IMR-90 (cell line): ENCODE measurements around the gene MYPN. TPM values are rescaled to one million over a fixed set of nuclear protein-coding genes. Genes with fewer than 3 reads are reported as not detected.
A peak's percentile ranks its signal among the peaks of the same experiment; 100 is the strongest.

Experiments used
- ATAC-seq: fragments of 200-7000 bp; cut with Tn5 transposase; 2 replicates; pipeline ENCODE4 v1.9.1; 2020; ENCODE audit warnings: low read depth, mild to moderate bottlenecking, moderate library complexity
- BruUV-seq: library from RNA; stranded (reverse); fragments of 400-500 nt; replicated peaks from 2 replicates; lab custom pipeline; 2021; lab: Mats Ljungman, UMichigan
- CTCF ChIA-PET: fragments of 300-600 bp; formaldehyde crosslinking; extraction: SDS; loops from one replicate; lab custom pipeline; 2021; ENCODE audit warnings: antibody characterized with exemption; lab: Yijun Ruan, JAX
- POLR2A ChIA-PET: fragments of 300-600 bp; sonication (Branson Sonifier 250); formaldehyde crosslinking; loops from one replicate; lab custom pipeline; 2022; ENCODE audit warnings: antibody characterized with exemption; ENCODE audit not compliant: unreplicated experiment; lab: Charles Lee
- DNase-seq: peaks from one replicate; pipeline ENCODE4 v3.0.0; 2013
- H2AFZ ChIP-seq: replicated peaks from 2 replicates; pipeline ENCODE3; 2013; ENCODE audit warnings: low read length, mild to moderate bottlenecking; ENCODE audit not compliant: poor library complexity
- H2AK5ac ChIP-seq: 2 replicates; pipeline ENCODE4 v1.6.1; 2013; ENCODE audit warnings: low read depth, low read length, inconsistent platforms
- H2AK9ac ChIP-seq: replicated peaks from 2 replicates; pipeline ENCODE3; 2013; ENCODE audit warnings: mild to moderate bottlenecking, low read depth, low read length, moderate library complexity; ENCODE audit not compliant: poor library complexity
- H2BK120ac ChIP-seq: 2 replicates; pipeline ENCODE4 v1.6.1; 2013; ENCODE audit warnings: low read depth, low read length, inconsistent platforms
- H2BK15ac ChIP-seq: 3 replicates; pipeline ENCODE4 v1.6.1; 2013; ENCODE audit warnings: low read depth, low read length, inconsistent platforms
- H2BK20ac ChIP-seq: 2 replicates; pipeline ENCODE4 v1.6.1; 2013; ENCODE audit warnings: low read depth, mild to moderate bottlenecking, inconsistent platforms, low read length, moderate library complexity
- H2BK5ac ChIP-seq: 2 replicates; pipeline ENCODE4 v1.6.1; 2013; ENCODE audit warnings: mild to moderate bottlenecking, low read depth, low read length, inconsistent platforms; ENCODE audit not compliant: poor library complexity, severe bottlenecking
- H3K14ac ChIP-seq: replicated peaks from 2 replicates; pipeline ENCODE4 v1.6.1; 2013; ENCODE audit warnings: low read depth, low read length, inconsistent platforms
- H3K18ac ChIP-seq: 2 replicates; pipeline ENCODE4 v1.6.1; 2013; ENCODE audit warnings: low read depth, low read length, control low read depth
- H3K23ac ChIP-seq: 2 replicates; pipeline ENCODE4 v1.6.1; 2013; ENCODE audit warnings: low read depth, low read length, inconsistent platforms
- H3K27ac ChIP-seq: 2 replicates; pipeline ENCODE4 v1.5.1; 2013; ENCODE audit warnings: mild to moderate bottlenecking, control low read depth, low read length; ENCODE audit not compliant: insufficient read depth
- H3K27me3 ChIP-seq: 2 replicates; pipeline ENCODE4 v1.6.1; 2013; ENCODE audit warnings: low read length; ENCODE audit not compliant: control insufficient read depth, insufficient read depth
- H3K36me3 ChIP-seq: 2 replicates; pipeline ENCODE4 v1.6.1; 2013; ENCODE audit warnings: low read length, mixed read lengths; ENCODE audit not compliant: control insufficient read depth, insufficient read depth
- H3K4ac ChIP-seq: 2 replicates; pipeline ENCODE4 v1.6.1; 2013; ENCODE audit warnings: low read depth, low read length, inconsistent platforms
- H3K4me1 ChIP-seq: 2 replicates; pipeline ENCODE4 v1.6.1; 2013; ENCODE audit warnings: low read length, mixed read lengths; ENCODE audit not compliant: control insufficient read depth, insufficient read depth
- H3K4me2 ChIP-seq: 2 replicates; pipeline ENCODE4 v1.6.1; 2013; ENCODE audit warnings: low read depth, mild to moderate bottlenecking, control low read depth, low read length, moderate library complexity
- H3K4me3 ChIP-seq: 2 replicates; pipeline ENCODE4 v1.5.1; 2013; ENCODE audit warnings: low read depth, mild to moderate bottlenecking, control low read depth, low read length, moderate library complexity; ENCODE audit not compliant: insufficient read depth
- H3K56ac ChIP-seq: 2 replicates; pipeline ENCODE4 v1.6.1; 2013; ENCODE audit warnings: low read length, inconsistent platforms; ENCODE audit not compliant: insufficient read depth; ENCODE audit errors: extremely low read depth
- H3K79me1 ChIP-seq, 2 experiments: 2 replicates each; pipeline ENCODE4 v1.6.1; 2013; ENCODE audit warnings: low read length in 2 of 2, inconsistent platforms in 1 of 2, low read depth in 1 of 2
- H3K9ac ChIP-seq: 2 replicates; pipeline ENCODE4 v1.6.1; 2013; ENCODE audit warnings: low read depth, low read length, control low read depth
- H3K9me1 ChIP-seq: 2 replicates; pipeline ENCODE4 v1.6.1; 2013; ENCODE audit warnings: low read length, inconsistent platforms; ENCODE audit not compliant: insufficient read depth
- H3K9me3 ChIP-seq: 2 replicates; pipeline ENCODE4 v1.6.1; 2013; ENCODE audit warnings: low read length; ENCODE audit not compliant: control insufficient read depth, insufficient read depth
- H4K20me1 ChIP-seq: 2 replicates; pipeline ENCODE4 v1.6.1; 2013; ENCODE audit warnings: low read length, inconsistent platforms; ENCODE audit not compliant: insufficient read depth
- H4K5ac ChIP-seq: 2 replicates; pipeline ENCODE4 v1.6.1; 2013; ENCODE audit warnings: mild to moderate bottlenecking, low read depth, low read length, control low read depth
- H4K8ac ChIP-seq, 2 experiments: 2 replicates each; pipeline ENCODE4 v1.6.1; 2013; ENCODE audit warnings: low read depth in 2 of 2, low read length in 2 of 2, control low read depth in 1 of 2, inconsistent platforms in 1 of 2
- H4K91ac ChIP-seq: 2 replicates; pipeline ENCODE4 v1.6.1; 2013; ENCODE audit warnings: low read depth, low read length, inconsistent platforms; ENCODE audit not compliant: insufficient read depth
- CEBPB ChIP-seq: IDR thresholded peaks from 2 replicates; pipeline ENCODE4 v1.6.1; 2012; ENCODE audit warnings: low read depth, low read length, improper control_type of control experiment
- CHD1 ChIP-seq: IDR thresholded peaks from 2 replicates; pipeline ENCODE4 v1.6.1; 2012; ENCODE audit warnings: low read depth, low read length, improper control_type of control experiment
- CTCF ChIP-seq: conservative IDR thresholded peaks from 2 replicates; pipeline ENCODE4 v1.5.1; 2012; ENCODE audit warnings: mild to moderate bottlenecking, low read depth, low read length, improper control_type of control experiment
- MAFK ChIP-seq: IDR thresholded peaks from 2 replicates; pipeline ENCODE4 v1.6.1; 2012; ENCODE audit warnings: low read depth, low read length, improper control_type of control experiment
- NFE2L2 ChIP-seq: fragments of 150-350 bp; IDR thresholded peaks from 2 replicates; pipeline ENCODE4 v1.6.1; 2016; ENCODE audit warnings: low read depth, mild to moderate bottlenecking, low read length
- POLR2A ChIP-seq: IDR thresholded peaks from 2 replicates; pipeline ENCODE4 v1.6.1; 2012; ENCODE audit warnings: mild to moderate bottlenecking, low read depth, low read length
- RFX5 ChIP-seq: IDR thresholded peaks from 2 replicates; pipeline ENCODE4 v1.8.0; 2012; ENCODE audit warnings: low read depth, mild to moderate bottlenecking, low read length, moderate library complexity
- WGBS, 2 experiments: methylation state at CpG; one replicate each; pipeline versions ENCODE4 v1.1.5 to v1.1.7; 2013; ENCODE audit warnings: missing lambda C conversion rate in 2 of 2; ENCODE audit not compliant: insufficient read length in 1 of 2; ENCODE audit errors: extremely low coverage in 2 of 2; 5-methylcytosine and 5-hydroxymethylcytosine counted together
- dilution Hi-C: fragments of 300-500 bp; cut with HindIII; formaldehyde crosslinking; loops from one replicate; pipeline ENCODE4 v1.14.3; 2018; ENCODE audit warnings: low sequenced_read_pairs; ENCODE audit not compliant: unreplicated experiment
- in situ Hi-C: fragments of 300-500 bp; cut with MboI; formaldehyde crosslinking; loops from 3 replicates; pipeline ENCODE4 v1.14.3; 2019; ENCODE audit warnings: low sequenced_read_pairs, inconsistent platforms, mixed read lengths
- intact Hi-C: fragments of 100-400 bp; cut with micrococcal nuclease; formaldehyde crosslinking; loops from 2 replicates; pipeline ENCODE4 v1.10.0; 2022
- polyA plus RNA-seq, 3 experiments: library from polyadenylated mRNA; depleted of rRNA; stranded (reverse); fragments of >200 nt; gene quantifications; 2 replicates each; pipeline ENCODE4 v1.2.3, GENCODE V29; 2012; ENCODE audit warnings: low replicate concordance in 1 of 3
- total RNA-seq: library from RNA; depleted of rRNA; stranded (reverse); fragments of >200 nt; gene quantifications from 2 replicates; pipeline ENCODE4 v1.2.3, GENCODE V29; 2012

MYPN gene
- total and polyA plus RNA-seq, 2 of the 4 experiments (the other 2 are of a cell fraction) = 7.8 to 13.1 TPM

DNA sequence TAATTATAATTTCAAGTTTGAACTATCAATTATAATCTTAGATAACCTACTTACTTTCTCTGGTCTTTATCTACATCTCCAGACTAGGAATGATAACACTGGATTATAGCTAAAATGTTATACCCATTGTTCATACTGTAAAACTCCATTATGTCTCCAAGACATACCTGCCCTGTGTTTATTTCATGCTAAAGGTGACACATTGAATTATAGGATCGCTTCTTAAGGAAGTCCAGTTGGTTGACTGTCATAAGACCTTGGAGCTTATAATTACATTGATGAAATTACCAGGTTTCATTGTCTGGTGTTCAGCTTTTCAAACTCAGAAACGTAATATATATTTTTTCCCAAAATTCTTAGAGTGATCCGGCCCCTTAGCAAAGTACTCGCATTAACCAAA, 18.7 kb upstream of the MYPN start:
- Histone ChIP-seq H3K4me2 (no peak overlapping the region), H2BK120ac (peak overlapping the region; percentile 33; the same call in 1 of the 2 replicates), H3K4me1 (peaks cover 21% of the 10 kb centered on the region), H4K5ac (no peak overlapping the region), H3K23ac (no peak overlapping the region), H3K79me1 (peaks cover 7 to 13% of the 10 kb centered on the region in 2 experiments; a peak in 3 of 4 replicates), H3K27ac (no peak overlapping the region), H4K91ac (no peak overlapping the region), H3K14ac (no peak overlapping the region), H2BK5ac (peak overlapping the region; percentile 71), H2BK20ac (peak overlapping the region; percentile 40; the same call in 1 of the 2 replicates), H2AK5ac (no peak overlapping the region), H3K9me3 (no peaks in the 10 kb centered on the region), H3K4ac (no peak overlapping the region), H3K18ac (no peak overlapping the region), H2AK9ac (no peak overlapping the region), H2AFZ (no peak overlapping the region), H3K9me1 (no peaks in the 10 kb centered on the region), H2BK15ac (peak overlapping the region; percentile 61; the same call in 1 of the 3 replicates), H3K27me3 (no peaks in the 10 kb centered on the region), H3K36me3 (no peaks in the 10 kb centered on the region), H4K20me1 (no peaks in the 10 kb centered on the region), H3K9ac (no peak overlapping the region), H3K56ac (no peak overlapping the region), H3K4me3 (no peak overlapping the region), H4K8ac (no peak overlapping the region)
- no TSS peak for BruUV-seq
- no peak for TF ChIP-seq MAFK
- no peak for TF ChIP-seq CHD1
- no peak for TF ChIP-seq RFX5
- TF ChIP-seq POLR2A = no peak
- no peak for TF ChIP-seq CTCF
- TF ChIP-seq CEBPB = no peak
- TF ChIP-seq NFE2L2 = no peak
- ATAC-seq (no peak), DNase-seq (no peak)
- CTCF ChIA-PET = interaction anchor here (0.9 to 1.9 kb wide), 2 partner anchors 10 to 211 kb away, joined by 3 to 9 read pairs; no protein-coding TSS in a partner anchor
- intact Hi-C loops (no loop called here), in situ Hi-C loops (no loop called here), dilution Hi-C loops (no loop called here)
- POLR2A ChIA-PET = no interaction called here
- no CpG with 5 or more reads among the region's 4 CpGs for WGBS, 2 experiments
